ENCODE data around the gene IGLL5.
"Not testable (repeated sequence)": the region's sequence is repeated elsewhere in the genome, so short reads cannot be mapped to it uniquely, and the experiment has no call there.

Gene IGLL5

DNA sequence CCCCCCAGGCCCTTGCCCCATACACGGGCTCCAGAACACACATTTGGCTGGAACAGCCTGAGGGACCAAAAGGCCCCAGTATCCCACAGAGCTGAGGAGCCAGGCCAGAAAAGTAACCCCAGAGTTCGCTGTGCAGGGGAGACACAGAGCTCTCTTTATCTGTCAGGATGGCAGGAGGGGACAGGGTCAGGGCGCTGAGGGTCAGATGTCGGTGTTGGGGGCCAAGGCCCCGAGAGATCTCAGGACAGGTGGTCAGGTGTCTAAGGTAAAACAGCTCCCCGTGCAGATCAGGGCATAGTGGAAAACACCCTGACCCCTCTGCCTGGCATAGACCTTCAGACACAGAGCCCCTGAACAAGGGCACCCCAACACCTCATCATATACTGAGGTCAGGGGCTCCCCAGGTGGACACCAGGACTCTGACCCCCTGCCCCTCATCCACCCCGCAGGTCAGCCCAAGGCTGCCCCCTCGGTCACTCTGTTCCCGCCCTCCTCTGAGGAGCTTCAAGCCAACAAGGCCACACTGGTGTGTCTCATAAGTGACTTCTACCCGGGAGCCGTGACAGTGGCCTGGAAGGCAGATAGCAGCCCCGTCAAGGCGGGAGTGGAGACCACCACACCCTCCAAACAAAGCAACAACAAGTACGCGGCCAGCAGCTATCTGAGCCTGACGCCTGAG lies 13.1 kb downstream of the IGLL5 start:
- DNase-seq (ENCODE audit: low read depth in 3 of 3) = not testable (repeated sequence)

DNA sequence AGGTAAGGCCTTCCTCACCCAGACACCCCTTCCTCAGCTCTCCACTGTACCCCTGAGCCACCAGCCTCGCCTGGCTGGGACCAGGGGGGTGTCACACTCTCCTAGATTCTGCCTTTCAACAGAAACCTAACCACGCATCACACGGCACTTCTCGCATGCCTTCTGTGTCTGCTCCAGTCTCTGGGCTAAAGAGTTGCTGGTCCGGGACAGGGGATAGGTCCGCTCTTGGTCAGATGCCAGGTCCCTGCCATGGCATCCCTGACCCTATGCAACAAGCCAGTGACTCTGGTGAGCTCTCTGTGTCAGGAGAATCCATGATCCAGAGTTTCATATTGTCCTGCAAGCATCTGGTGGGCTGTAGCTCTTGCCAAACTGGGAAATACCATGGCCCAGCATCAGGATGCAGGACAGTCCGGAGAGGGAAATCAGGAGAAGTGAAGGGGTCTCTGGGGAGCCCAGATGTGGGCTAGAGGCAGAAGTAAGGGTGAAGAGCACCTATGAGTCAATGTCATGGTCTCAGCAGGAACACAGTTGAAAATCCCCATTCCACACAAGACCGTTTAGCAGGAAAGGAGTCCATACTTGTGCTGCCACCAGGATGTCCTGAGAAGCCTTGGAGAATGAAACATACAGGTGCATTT lies 14.1 kb downstream of the IGLL5 start:
- DNase-seq (ENCODE audit: low read depth in 3 of 3) = no peak

DNA sequence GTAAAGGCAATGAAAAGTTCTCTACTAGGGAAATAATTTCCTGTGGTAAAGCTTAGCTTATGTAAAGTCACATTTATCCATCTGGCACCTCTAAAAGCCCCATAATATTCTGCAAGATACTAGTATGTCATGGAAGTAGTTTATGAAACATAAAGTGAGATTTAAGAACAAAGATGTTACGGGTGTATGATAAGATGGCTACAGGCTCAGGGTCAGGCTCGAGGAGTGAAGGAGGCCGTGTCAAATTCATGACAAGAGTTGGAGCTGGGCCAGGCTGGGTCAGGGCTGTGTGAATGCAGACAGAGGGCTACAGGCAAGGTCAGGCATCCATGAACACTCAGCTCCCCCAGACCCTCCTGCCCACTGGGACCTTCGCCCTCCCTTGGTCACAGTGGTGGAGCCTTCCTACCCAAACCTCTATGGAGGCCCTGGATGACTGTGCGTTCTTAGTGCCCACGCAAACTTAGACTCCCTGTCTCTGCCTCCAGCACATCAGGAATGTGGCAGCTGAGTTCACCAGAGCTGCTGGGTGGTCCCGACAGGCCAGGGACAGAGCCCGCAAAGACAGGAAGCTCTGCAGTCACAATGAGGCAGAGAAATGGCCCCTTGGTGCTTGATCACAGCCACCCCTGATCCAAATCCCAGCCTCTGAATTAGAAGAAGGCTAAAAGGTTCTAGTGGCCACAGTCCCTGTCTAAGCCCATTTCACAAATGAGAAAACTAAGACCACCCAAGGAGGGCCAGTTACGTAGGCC lies 14.8 kb downstream of the IGLL5 start:
- no peak for DNase-seq (ENCODE audit: low read depth in 3 of 3)

DNA sequence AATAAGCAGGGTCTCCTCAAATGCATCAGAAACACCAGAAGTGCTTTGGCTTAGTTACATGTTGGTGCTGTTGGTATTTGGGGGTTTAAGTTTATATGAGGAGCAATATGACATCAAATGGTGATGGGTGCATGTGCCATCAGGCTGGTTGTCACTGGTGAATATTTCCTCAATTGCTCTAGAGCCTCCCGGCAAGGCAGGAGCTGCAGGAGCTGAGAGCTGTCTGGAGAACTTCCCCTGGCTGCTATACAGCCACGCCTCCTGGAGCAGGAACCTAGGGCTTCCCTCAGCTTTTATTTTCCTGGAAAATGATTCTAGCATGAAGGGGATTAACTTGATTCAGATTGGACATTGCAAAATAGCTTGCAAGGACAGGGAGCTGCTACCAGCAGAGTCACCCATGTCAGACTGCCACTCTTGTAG lies 15.8 kb downstream of the IGLL5 start:
- DNase-seq (ENCODE audit: low read depth in 3 of 3) = no peak

DNA sequence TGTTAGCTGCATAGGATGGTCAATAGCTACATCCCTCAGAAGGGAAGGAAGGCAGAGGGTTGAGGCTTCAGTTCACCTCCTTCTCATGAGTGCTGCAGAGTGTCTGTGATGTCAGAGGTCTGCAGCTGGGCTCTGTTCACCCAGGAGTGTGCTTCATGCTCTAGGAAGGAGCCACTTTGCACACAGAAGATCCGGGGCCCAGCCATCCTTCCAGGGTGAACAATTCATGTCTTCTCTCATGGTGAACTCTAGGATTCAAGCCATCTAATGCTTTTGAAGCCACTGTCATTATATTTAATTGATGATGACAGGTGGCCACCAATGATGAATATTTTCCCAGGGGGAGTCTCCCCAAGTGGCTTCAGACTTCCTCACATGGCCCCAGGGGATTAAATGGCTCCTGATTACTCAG lies 16.2 kb downstream of the IGLL5 start:
- DNase-seq (ENCODE audit: low read depth in 3 of 3) = not testable (repeated sequence)

DNA sequence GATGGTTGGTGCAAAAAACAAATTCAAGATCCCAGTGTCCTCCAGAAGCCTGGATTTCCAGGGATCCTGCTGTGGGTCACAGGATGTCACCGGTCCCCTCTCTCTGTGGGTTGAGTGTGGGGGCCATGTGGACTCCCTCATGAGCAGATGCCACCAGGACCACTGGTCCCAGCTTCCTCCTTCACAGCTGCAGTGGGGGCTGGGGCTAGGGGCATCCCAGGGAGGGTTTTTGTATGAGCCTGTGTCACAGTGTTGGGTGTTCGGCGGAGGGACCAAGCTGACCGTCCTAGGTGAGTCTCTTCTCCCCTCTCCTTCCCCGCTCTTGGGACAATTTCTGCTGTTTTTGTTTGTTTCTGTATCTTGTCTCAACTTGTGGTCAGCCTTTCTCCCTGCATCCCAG lies 17.1 kb downstream of the IGLL5 start:
- DNase-seq (ENCODE audit: low read depth in 3 of 3) = not testable (repeated sequence)

DNA sequence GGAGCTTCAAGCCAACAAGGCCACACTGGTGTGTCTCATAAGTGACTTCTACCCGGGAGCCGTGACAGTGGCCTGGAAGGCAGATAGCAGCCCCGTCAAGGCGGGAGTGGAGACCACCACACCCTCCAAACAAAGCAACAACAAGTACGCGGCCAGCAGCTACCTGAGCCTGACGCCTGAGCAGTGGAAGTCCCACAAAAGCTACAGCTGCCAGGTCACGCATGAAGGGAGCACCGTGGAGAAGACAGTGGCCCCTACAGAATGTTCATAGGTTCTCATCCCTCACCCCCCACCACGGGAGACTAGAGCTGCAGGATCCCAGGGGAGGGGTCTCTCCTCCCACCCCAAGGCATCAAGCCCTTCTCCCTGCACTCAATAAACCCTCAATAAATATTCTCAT lies 18.8 kb downstream of the IGLL5 start:
- DNase-seq (ENCODE audit: low read depth in 3 of 3) = not testable (repeated sequence)

DNA sequence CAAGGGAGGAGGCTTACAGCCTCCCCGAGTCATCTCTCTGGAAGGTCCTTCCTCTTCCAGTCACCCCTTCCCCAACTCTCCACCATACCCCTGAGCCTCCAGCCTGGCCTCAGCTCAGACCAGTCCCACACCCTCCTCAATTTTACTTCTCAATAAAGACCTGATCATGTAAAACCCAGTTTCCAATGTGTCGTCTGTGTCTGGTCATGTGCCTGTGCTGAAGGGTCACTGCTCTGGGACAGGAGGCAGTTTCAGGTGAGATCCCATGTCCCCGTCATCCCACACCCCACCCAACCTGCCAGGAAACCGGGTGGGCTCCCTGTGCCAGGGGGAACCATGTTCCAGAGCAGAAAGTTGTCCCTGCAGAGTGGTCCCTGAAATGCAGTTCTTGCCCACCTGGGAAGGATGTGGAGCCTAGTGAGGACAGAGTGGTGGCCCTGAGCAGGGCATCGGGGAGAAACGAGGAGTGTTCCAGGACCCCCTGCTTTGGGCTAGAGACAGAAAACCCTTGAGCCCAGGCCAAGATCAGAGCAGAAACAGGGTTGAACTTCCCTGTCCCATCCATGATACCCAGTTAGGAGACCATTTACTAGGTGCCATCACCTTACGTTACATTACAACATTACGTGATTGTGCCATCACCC lies 19.4 kb downstream of the IGLL5 start:
- no peak for DNase-seq (ENCODE audit: low read depth in 3 of 3)

DNA sequence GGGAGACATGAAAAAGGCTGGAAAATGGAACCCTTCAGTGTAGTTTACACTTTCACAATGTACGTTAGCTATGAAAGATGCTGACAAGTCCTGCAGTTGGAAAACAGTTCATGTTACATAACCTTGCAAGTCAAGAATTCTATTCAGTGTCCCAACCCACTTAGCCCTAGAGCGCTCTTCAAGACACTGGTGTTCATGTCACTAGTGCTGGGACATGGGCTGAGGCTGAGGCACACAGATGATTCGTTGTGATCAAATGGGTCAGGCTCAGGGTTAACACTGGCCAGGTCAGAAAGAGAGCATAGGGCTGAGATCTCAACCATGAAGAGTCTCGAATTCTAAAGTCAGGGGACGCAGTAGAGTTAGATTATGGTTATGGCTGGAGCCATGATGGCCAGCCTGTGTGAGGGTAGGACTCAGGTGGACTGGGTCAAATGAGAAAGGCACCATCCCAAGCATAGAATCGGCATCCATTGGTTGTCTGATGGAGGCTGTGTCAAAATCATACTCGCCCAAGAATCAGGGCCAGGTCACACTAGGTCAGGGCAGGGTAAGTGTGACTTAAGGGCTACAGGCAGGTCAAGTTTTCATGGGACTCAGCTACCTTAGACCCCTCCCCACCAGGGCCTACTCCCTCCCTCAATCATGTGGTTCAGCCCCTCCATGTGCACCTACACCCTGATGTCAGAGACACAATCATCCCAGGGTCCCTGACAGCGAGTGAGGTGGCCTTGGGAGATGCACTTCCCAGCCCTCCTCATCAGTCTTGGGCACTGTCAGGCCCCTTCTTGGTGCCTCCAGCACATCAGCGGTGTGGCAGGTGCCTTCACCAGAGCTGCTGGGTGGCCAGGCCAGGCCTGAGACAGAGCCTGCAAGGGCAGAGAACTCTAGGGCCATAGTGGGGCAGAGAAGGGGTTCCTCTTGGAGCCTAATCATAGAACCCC lies 20.2 kb downstream of the IGLL5 start:
- DNase-seq (ENCODE audit: low read depth in 3 of 3) = no peak

DNA sequence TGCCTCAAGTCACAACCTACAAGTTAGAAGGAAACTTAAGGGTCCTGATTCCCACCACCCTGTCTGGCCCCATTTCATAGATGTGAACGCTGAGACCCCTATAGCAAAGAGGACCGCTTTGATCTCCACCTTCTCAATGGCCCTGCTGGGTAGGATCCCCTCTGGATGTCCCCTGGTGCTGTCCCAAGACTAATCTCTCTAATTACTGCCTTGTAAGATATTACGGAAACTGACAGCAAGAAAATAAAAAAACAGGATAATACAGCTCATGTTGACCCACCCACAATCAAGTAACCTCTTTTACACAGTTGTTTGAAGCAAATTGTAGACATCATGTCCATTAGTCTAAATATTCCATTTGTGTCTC lies 20.9 kb downstream of the IGLL5 start:
- no peak for DNase-seq (ENCODE audit: low read depth in 3 of 3)

DNA sequence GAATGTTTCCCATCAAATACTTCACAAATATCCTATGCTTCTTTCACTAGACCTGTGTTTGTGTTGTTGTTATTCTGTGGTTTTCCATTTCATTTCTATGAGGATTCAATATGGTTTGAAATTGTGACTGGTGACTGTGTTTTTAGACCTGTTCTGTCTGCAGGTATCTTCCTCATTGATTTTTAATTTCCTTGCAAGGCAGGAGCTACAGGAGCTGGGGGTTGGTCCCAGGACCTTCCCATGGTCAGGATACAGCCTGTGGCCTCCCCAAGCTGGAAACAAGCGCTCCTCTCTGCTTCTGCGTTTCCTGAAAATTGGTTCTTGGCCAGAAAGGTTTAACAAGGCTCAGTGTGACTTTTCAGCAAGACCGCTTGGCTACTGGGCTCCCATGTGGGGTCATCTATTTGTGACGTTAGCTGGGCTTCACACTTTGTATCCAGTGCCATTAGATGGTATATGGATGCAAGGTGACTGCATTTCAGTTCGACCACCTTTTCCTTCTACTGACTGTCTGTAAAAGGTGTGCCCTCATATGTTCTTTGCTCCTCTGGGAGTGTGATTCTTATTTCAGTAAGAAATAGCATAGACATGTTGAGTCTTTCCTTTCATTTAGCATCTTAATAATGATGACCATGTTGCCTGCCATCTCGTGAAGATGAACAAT lies 21.5 kb downstream of the IGLL5 start:
- no peak for DNase-seq (ENCODE audit: low read depth in 3 of 3)

DNA sequence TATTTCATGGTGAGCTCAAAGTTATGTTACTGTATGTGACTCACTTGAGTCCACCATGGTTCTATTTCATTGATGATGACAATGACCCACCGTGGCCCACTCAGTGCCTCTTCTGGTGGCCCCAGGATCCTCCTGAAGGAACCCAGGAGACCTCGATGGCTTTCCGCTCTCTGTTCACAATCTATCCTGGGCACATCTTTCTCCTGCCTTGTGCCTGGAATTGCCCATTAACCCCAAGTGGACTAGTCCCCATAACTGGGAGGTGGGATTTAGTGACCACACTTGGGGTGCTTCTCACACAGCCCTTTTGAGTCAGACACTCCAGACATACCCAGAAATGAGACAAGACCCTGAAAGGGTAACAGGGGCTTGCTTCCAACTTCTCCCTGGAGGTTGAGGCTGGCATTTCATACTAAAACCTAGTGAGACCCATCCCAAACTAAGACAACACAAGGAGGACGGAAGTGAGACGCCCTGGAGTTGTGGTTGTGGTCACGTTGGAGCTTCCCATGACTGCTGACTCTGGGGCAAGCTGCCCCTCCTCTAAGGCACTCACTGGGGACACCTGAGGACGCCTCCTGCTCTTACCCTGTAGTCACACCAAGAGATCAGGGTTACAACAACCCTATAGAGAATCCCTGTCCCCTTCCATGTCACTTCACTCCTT lies 22.1 kb downstream of the IGLL5 start:
- no peak for DNase-seq (ENCODE audit: low read depth in 3 of 3)

DNA sequence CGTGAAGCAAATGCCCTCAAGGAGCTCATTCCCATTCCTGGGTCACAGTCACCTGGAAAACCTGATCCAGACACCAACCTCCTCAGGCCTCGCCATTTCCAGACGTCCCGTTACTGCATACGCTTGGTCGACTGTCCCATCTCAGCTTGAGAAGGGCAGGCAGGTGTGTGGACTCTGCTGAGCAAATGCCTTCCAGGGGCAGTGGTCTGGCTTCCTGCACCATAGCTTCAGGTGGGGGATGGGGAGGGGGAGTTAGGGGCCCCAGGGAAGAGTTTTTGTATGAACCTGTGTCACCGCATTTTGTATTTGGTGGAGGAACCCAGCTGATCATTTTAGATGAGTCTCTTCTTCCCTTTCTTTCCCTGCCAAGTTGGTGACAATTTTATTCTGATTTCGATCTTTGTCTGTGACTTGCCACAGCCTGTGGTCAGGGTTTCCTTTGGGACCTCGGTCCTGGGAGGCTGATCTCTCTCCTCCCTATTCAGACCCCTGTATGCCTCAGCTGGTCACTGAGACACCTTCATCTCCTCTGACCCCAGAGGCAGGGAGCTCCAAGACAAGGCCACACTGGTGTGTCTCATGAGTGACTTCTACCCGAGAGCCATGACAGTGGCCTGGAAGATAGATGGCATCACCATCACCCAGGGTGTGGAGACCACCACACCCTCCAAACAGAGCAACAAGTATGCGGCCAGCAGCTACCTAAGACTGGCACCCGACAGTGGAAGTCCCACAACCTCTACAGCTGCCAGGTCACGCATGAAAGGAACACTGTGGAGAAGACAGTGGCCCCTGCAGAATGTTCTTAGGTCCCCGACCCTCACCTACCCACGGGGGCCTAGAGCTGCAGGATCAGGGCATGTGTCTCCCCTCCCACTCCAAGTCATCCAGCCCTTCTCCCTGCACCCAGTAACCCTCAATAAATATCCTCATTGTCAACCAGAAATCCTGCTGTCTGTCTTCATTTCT lies 22.9 kb downstream of the IGLL5 start:
- DNase-seq (ENCODE audit: low read depth in 3 of 3) = no peak

DNA sequence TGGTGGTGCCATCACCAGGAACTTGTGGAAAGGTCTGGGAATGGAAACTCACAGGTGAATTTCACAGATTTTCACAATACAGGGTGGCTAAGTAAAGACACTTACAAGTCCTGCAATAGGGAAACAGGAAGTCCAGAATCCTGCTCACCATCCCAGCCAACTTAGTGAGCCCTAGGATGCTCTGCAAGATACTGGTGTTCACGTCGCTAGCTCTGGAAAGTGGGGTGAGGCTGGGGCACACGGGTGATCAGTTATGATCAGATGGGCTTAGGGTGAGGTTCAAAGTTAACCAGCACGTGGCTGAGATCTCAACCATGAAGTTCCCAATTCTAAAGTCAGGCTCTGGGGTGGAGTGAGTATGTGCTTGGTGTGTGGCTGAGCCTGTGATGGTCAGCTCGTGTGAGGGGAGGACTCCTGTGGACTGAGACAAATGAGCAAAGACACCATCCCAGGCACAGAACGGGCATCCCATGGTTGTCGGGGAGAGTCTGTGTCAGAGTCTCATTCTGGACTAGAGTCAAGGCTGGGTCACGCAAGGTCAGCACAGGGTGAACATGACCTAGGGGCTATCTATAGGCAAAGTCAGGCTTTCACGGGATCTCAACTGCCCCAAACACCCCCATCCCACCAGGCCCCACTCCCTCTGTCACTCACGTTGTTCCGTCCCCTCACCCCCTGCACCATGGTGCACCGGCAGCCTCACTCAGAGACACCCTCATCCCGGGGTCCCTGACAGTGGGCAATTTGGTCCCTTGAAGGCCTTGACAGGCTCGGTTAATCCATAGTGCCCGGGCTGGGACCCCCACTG lies 23.9 kb downstream of the IGLL5 start:
- no peak for DNase-seq (ENCODE audit: low read depth in 3 of 3)

DNA sequence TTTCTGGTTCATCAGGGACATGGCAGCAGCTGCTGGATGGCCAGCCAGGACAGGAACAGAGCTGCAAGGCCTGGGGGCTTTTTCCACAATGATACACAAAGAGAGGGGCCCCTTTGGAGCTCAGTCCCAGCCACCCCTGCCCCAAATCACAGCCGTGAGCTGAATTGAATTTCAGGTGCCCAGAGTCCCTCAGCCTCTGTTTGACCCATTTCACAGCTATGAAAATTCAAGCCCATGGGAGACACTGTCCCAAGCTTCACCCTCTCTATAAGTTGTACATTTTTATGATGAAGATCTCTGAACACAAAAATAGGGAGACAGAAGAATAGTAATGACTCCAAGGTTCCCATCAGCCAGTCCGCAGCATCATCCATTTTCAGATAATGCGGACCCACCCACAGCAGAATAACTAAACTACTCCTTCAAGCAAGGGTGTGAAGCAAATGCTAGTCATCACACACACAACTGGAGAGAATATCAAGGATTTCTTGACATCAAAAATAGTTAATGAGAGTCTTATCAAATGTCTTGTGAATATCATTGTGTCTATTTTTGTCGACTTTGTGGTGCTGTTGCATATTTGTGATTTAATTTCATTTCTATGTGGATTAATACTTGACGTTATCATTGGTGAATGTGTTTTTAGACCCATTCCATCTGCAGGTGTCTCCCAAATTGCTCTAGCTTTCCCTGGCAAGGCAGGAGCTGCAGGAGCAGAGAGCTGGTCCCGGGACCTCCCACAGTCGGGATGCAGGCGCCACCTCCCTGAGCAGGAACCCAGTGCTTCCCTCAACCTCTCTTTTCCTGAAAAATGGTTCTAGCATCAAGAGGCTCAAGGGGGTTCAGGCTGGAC lies 24.7 kb downstream of the IGLL5 start:
- DNase-seq (ENCODE audit: low read depth in 3 of 3) = no peak

DNA sequence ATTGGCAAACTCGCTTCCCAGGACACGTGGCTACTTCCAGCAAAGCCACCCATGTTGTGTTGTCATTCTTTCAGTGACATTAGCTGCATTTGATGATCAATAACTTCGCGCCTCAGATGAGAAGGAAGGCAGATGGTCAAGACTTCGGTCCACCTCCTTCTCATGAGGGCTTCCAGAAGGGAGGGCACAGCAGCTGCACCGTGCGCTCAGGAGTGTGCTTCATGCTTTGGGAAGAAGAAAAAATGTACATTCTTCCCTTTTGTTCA lies 25.3 kb downstream of the IGLL5 start:
- DNase-seq (ENCODE audit: low read depth in 3 of 3) = no peak

DNA sequence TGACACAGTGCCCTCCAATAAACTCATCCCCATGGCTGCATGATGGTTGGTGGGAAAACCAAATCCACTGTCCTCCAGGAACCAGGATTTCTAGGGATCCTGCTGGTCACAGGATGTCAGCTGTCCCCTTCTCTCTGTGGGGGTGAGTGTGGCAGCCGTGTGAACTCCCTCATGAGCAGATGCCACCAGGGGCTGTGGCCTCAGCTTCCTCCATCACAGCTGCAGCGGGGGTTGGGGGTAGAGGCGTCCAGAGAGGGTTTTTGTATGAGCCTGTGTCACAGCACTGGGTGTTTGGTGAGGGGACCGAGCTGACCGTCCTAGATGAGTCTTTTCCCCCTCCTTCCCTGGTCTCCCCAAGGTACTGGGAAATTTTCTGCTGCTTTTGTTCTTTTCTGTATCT lies 26.4 kb downstream of the IGLL5 start:
- DNase-seq (ENCODE audit: low read depth in 3 of 3) = no peak

Data from stimulated activated CD4-positive, alpha-beta T cell treated with anti-CD3 and anti-CD28 coated beads, TNF-alpha, amount 100 ng/mL, for 24 hours (primary cell).